Measurements from ENCODE around the gene PPP1CA.

PPP1CA gene

DNA sequence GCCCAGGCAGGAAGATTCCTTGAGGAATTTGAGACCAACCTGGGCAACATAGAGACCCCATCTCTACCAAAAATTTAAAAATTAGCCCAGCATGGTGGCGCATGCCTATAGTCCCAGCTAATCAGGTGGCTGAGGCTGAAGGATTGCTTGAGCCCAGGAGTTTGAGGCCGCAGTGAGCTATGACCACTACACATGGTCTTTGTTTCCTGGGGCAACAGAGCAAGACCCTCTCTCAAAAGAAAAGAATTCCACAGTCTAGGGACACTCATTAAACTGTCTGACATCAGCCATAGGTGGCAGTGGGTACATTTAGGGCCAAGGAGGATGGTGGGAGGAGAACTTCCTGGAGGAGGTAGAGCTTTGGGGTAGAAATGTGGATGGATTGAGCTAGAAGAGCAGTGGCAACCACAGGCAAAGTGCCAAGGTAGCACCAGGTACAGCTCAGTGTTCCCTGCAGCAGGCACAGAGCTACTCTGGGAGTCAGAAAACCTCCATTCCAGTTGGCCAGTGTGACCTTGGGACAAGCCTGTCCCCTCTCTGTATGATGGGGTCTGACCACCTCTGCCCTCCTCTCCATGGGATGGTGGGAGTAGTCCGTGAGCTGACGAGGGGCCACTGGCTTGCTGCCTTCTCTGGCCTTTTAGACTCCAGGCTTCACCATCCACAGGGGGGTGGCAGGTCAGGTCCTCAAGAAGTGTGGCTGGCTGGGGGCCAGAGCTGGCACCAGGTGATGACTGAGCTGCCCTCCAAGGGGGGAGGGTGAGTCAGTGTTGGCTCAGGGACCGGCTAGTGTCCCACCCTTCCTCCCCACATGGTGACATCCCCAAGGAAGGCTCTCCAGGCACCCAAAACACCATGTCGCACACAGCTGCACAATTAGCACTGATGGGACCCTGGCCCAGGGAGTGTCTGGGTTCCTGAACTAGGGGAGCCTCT, 24.5 kb downstream of the PPP1CA start:
- Histone ChIP-seq H3K9me3 (ENCODE audit: control extremely low read depth in 1 of 5, control insufficient read depth in 4 of 5, insufficient read depth in 2 of 5, low read depth in 1 of 5, low read length in 4 of 5) (no peaks in the 10 kb centered on the region), H3K4me3 (ENCODE audit: control insufficient read depth in 1 of 7, extremely low read depth in 1 of 7, insufficient read depth in 4 of 7, low read depth in 2 of 7, low read length in 6 of 7) (no peak overlapping the region), H3K36me3 (ENCODE audit: control insufficient read depth in 4 of 4, insufficient read depth in 4 of 4, low read length in 3 of 4) (no peaks in the 10 kb centered on the region), H3K27ac (ENCODE audit: insufficient read depth in 1 of 2, low read depth in 1 of 2, low read length in 2 of 2, poor library complexity in 1 of 2, severe bottlenecking in 2 of 2) (no peak overlapping the region), H3K4me1 (ENCODE audit: control extremely low read depth in 1 of 4, control insufficient read depth in 4 of 4, insufficient read depth in 4 of 4, low read length in 3 of 4) (peaks cover 0 to 61% (median 50%) of the 10 kb centered on the region in 4 experiments), H3K27me3 (replicated peaks in 2 of 5; ENCODE audit: control insufficient read depth in 4 of 5, insufficient read depth in 5 of 5, low read length in 4 of 5) (peaks cover 0 to 9% (median 0%) of the 10 kb centered on the region in 5 experiments)
- ChIA-PET CTCF (interaction anchor here (0.7 to 25.8 kb wide), 7 partner anchors 10 to 55 kb away, joined by 3 to 892 read pairs (median 4); partner anchors contain the start of genes POLD4 and RAD9A), POLR2A (no interaction called here)
- DNase-seq: no peak
- whole genome bisulfite sequencing (ENCODE audit: insufficient coverage): 100% methylated on average over 2 of the region's 6 CpGs

DNA sequence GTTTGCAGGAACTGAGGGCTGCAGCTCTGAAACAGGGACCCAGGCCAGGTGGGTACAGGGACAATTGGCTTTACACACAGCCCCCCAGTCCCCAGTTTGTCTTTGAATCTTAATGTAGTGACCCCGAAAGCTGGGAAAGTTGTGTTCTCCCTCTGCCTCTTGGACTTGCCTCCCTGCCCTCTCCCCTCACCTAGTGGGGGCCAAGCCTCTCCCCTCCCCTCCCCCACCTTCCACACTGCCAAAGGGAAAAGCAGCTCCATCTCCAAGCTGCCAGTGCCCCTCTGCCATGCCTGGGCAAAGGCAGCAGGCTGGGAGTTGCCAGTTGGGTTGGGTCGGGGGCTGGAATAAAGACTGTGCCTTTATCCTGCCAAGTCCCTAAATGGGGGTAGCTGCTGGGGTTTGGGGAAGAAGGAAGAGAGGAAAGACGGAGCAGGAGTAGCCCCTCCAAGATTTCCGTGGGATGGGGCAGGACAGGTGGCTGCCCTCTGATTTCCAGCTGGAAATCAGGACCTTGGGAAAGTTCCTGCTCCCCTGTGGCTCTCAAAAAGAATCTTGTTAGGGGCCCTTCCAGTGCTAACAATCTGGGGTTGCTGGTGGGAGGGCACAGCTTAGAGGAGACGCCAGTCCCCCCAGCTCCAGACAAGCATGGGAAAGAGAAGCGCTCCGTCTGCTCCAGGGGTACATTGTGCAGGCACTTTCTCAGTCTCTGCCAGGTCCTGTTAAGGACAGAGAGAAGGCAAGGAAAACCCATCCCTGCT, 25.4 kb downstream of the PPP1CA start:
- ChIA-PET CTCF (interaction anchor here (0.7 to 25.8 kb wide), 6 partner anchors 10 to 40 kb away, joined by 3 to 892 read pairs (median 10); partner anchors contain the start of genes POLD4 and RAD9A), POLR2A (interaction anchor here (1.0 kb wide), 1 partner anchor 41 kb away, joined by 3 read pairs; no protein-coding TSS in a partner anchor)
- peaks cover 0 to 61% (median 51%) of the 10 kb centered on the region in 4 experiments for H3K4me1 ChIP-seq (ENCODE audit: control extremely low read depth in 1 of 4, control insufficient read depth in 4 of 4, insufficient read depth in 4 of 4, low read length in 3 of 4)
- peaks cover 0 to 14% (median 0%) of the 10 kb centered on the region in 5 experiments for H3K27me3 ChIP-seq (replicated peaks in 2 of 5; ENCODE audit: control insufficient read depth in 4 of 5, insufficient read depth in 5 of 5, low read length in 4 of 5)
- WGBS (ENCODE audit: insufficient coverage): 97% methylated on average over 5 of the region's 7 CpGs
- H3K9me3 ChIP-seq (ENCODE audit: control extremely low read depth in 1 of 5, control insufficient read depth in 4 of 5, insufficient read depth in 2 of 5, low read depth in 1 of 5, low read length in 4 of 5): no peaks in the 10 kb centered on the region
- no peak overlapping the region for H3K4me3 ChIP-seq (ENCODE audit: control insufficient read depth in 1 of 7, extremely low read depth in 1 of 7, insufficient read depth in 4 of 7, low read depth in 2 of 7, low read length in 6 of 7)
- no peak for DNase-seq
- no peak overlapping the region for H3K27ac ChIP-seq (ENCODE audit: insufficient read depth in 1 of 2, low read depth in 1 of 2, low read length in 2 of 2, poor library complexity in 1 of 2, severe bottlenecking in 2 of 2)
- H3K36me3 ChIP-seq (ENCODE audit: control insufficient read depth in 4 of 4, insufficient read depth in 4 of 4, low read length in 3 of 4): no peaks in the 10 kb centered on the region

DNA sequence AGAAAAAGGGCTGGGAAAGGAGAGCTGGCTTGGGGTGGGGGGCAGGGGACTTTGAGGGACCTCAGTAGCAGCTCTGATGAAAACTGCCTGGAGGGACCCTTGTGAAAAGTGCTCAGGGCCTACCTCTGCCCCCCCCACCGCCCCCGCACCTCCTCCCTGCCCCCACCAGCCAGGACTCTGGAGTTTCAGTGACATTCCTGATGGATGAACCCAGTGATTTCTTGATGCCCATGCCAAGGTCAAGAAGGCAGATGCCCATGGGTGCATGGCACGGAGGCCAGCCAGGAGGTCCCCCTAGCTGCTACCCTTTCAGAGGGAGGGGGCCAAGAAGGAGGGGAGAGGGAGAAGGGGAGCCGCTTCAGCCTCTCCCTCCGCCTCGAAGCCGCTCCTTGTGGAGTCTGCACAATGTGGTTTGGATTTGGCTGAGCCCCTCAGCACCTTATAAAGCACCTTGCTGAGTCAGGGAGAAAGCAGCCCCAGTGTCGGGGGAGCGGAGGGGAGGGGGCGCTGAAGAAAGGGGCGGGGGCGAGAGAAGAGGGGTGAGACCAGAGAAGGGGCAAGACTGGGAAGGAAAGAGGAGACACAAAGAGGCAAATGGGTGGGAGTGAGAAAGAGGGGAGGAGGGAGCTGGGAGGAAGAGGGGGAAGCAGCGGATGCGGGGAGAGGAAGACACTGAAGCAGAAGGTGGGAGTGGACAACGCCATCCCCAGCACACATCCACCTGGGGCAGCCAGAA, 26.2 kb downstream of the PPP1CA start:
- no peaks in the 10 kb centered on the region for H3K9me3 ChIP-seq (ENCODE audit: control extremely low read depth in 1 of 5, control insufficient read depth in 4 of 5, insufficient read depth in 2 of 5, low read depth in 1 of 5, low read length in 4 of 5)
- H3K4me1 ChIP-seq (ENCODE audit: control extremely low read depth in 1 of 4, control insufficient read depth in 4 of 4, insufficient read depth in 4 of 4, low read length in 3 of 4): peaks cover 0 to 61% (median 51%) of the 10 kb centered on the region in 4 experiments
- WGBS (ENCODE audit: insufficient coverage): 79% methylated on average over 7 of the region's 15 CpGs
- CTCF ChIA-PET: interaction anchor here (1.1 to 25.8 kb wide), 4 partner anchors 11 to 30 kb away, joined by 3 to 892 read pairs (median 52); partner anchors contain the start of genes POLD4 and RAD9A
- H3K27ac ChIP-seq (ENCODE audit: insufficient read depth in 1 of 2, low read depth in 1 of 2, low read length in 2 of 2, poor library complexity in 1 of 2, severe bottlenecking in 2 of 2): no peak overlapping the region
- no peak overlapping the region for H3K4me3 ChIP-seq (ENCODE audit: control insufficient read depth in 1 of 7, extremely low read depth in 1 of 7, insufficient read depth in 4 of 7, low read depth in 2 of 7, low read length in 6 of 7)
- POLR2A ChIA-PET: interaction anchor here (1.0 kb wide), 1 partner anchor 40 kb away, joined by 3 read pairs; no protein-coding TSS in a partner anchor
- H3K27me3 ChIP-seq (replicated peaks in 2 of 5; ENCODE audit: control insufficient read depth in 4 of 5, insufficient read depth in 5 of 5, low read length in 4 of 5): peaks cover 0 to 14% (median 0%) of the 10 kb centered on the region in 5 experiments
- DNase-seq: no peak
- H3K36me3 ChIP-seq (ENCODE audit: control insufficient read depth in 4 of 4, insufficient read depth in 4 of 4, low read length in 3 of 4): no peaks in the 10 kb centered on the region

DNA sequence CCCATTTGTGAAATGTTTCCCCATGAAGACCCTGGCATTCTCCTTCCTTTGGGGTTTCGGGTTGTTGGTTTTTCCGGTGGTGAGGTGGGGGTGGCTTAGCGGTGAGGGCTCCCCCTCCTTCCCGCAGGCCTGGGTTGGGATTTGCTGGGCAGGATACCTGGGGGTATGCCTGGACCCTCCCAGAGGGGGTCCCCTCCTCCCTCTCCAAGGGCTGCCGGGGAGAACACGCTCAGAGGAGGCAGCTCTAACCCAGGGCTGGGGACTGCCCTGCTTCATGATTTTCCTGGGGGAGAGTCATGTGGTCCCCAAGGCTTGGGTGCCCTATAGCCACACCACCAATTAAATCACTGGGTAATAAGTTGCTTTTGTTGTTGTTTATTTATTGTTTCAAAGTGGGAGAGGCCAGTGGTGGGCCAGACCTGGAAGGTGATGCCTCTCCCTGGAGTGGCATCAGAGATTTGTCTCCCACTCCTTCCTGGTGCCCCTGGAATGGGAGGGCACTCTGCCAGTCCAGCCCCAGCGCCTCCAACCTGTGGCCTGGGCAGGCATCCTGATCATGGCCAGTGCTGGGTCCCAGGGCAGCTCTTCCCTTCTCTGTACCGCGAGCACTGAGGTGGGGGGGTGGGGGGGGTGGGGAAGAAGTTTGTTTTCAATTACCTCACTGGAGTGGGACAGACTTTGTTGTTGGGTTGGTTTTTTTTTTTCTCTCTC, 26.9 kb downstream of the PPP1CA start:
- H3K9me3 ChIP-seq (ENCODE audit: control extremely low read depth in 1 of 5, control insufficient read depth in 4 of 5, insufficient read depth in 2 of 5, low read depth in 1 of 5, low read length in 4 of 5): no peaks in the 10 kb centered on the region
- H3K4me3 ChIP-seq (ENCODE audit: control insufficient read depth in 1 of 7, extremely low read depth in 1 of 7, insufficient read depth in 4 of 7, low read depth in 2 of 7, low read length in 6 of 7): peak overlapping the region in 3 of 7 experiments; percentile 43 to 70 (median 69)
- H3K4me1 ChIP-seq (ENCODE audit: control extremely low read depth in 1 of 4, control insufficient read depth in 4 of 4, insufficient read depth in 4 of 4, low read length in 3 of 4): peaks cover 0 to 63% (median 57%) of the 10 kb centered on the region in 4 experiments
- peak overlapping the region in 1 of 2 experiments; percentile 72 for H3K27ac ChIP-seq (ENCODE audit: insufficient read depth in 1 of 2, low read depth in 1 of 2, low read length in 2 of 2, poor library complexity in 1 of 2, severe bottlenecking in 2 of 2)
- POLR2A ChIA-PET: interaction anchor here (1.2 kb wide), 1 partner anchor 22 kb away, joined by 14 read pairs; the partner anchor contains the start of gene POLD4
- peaks cover 0 to 17% (median 0%) of the 10 kb centered on the region in 5 experiments for H3K27me3 ChIP-seq (replicated peaks in 2 of 5; ENCODE audit: control insufficient read depth in 4 of 5, insufficient read depth in 5 of 5, low read length in 4 of 5)
- DNase-seq: no peak
- CTCF ChIA-PET: interaction anchor here (1.1 to 25.8 kb wide), 7 partner anchors 8 to 31 kb away, joined by 3 to 892 read pairs (median 7); partner anchors contain the start of gene POLD4
- no peaks in the 10 kb centered on the region for H3K36me3 ChIP-seq (ENCODE audit: control insufficient read depth in 4 of 4, insufficient read depth in 4 of 4, low read length in 3 of 4)
- WGBS (ENCODE audit: insufficient coverage): 0% methylated on average over 1 of the region's 9 CpGs

DNA sequence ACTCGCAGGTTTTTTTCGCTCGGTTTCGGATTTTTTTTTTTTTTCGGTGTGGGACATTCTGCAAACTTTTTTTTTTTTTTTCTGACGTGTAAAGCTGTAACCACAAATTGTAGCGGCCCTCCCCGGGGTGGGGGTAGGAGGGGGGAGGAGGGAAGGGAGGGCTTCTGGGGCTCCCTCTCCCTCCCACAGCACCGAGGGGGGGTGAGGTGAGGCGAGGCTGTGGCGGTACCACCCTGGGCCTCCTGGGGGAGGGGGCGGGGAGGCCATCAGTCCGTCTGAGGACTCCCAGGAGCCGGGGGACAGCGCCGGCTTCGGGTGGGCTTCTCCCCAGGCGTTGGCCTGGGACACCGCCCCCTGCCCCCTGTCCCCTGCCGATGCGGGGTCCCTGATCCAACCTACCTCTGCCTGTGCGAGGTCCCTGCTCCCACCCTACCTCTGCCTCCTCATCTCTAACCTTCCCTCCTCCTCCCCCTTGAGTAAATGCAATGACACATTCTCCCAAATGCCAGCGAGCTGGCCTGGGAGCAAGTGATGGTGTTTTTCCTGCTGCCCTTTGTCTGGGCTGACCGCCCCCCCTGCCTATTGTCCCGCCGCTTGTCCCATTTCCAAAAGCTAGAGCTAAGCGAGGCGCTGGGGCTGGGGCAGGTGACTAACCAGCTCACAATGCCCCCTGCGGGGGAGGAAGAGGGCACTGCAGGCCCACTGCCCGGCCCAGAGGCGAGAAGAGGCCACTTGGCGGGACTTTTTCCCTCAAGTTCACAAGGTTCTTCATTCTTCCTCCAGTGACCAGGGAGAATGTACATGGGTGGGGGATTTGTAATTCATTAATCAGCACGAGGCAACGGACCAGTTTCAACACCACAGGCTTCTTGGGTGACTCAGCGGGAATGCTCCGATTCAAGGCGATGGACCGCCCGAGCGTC, 27.7 kb downstream of the PPP1CA start:
- POLR2A ChIA-PET: interaction anchor here (0.6 to 1.2 kb wide), 3 partner anchors 12 to 21 kb away, joined by 3 to 14 read pairs (median 4); partner anchors contain the start of gene POLD4
- 1% methylated on average over 25 of the region's 40 CpGs for WGBS (ENCODE audit: insufficient coverage)
- H3K4me1 ChIP-seq (ENCODE audit: control extremely low read depth in 1 of 4, control insufficient read depth in 4 of 4, insufficient read depth in 4 of 4, low read length in 3 of 4): peaks cover 0 to 63% (median 59%) of the 10 kb centered on the region in 4 experiments
- CTCF ChIA-PET: interaction anchor here (1.0 to 25.8 kb wide), 7 partner anchors 8 to 64 kb away, joined by 3 to 892 read pairs (median 5); partner anchors contain the start of gene POLD4
- DNase-seq: peak; percentile 51 to 80 (median 75)
- H3K4me3 ChIP-seq (ENCODE audit: control insufficient read depth in 1 of 7, extremely low read depth in 1 of 7, insufficient read depth in 4 of 7, low read depth in 2 of 7, low read length in 6 of 7): peak overlapping the region in 6 of 7 experiments; percentile 42 to 70 (median 66)
- H3K27ac ChIP-seq (ENCODE audit: insufficient read depth in 1 of 2, low read depth in 1 of 2, low read length in 2 of 2, poor library complexity in 1 of 2, severe bottlenecking in 2 of 2): peak overlapping the region in 1 of 2 experiments; percentile 72
- H3K36me3 ChIP-seq (ENCODE audit: control insufficient read depth in 4 of 4, insufficient read depth in 4 of 4, low read length in 3 of 4): no peaks in the 10 kb centered on the region
- peaks cover 0 to 18% (median 0%) of the 10 kb centered on the region in 5 experiments for H3K27me3 ChIP-seq (replicated peaks in 2 of 5; ENCODE audit: control insufficient read depth in 4 of 5, insufficient read depth in 5 of 5, low read length in 4 of 5)
- no peaks in the 10 kb centered on the region for H3K9me3 ChIP-seq (ENCODE audit: control extremely low read depth in 1 of 5, control insufficient read depth in 4 of 5, insufficient read depth in 2 of 5, low read depth in 1 of 5, low read length in 4 of 5)
